Keratinocyte (primary cell): Measurements from ENCODE around the gene RABGAP1. TPM values are rescaled to one million over a fixed set of nuclear protein-coding genes. Genes with fewer than 3 reads are reported as not detected.

Source experiments
- DNase-seq: peaks from one replicate; pipeline ENCODE4 v3.0.0-alpha.2; 2011; ENCODE audit warnings: low read depth, missing footprints, low spot score
- FAIRE-seq: peaks from 2 replicates; lab custom pipeline; 2011; peaks lifted over from hg19 to GRCh38; lab: Jason Lieb, UNC
- H2AFZ ChIP-seq: 2 replicates; pipeline ENCODE4 v1.6.0; 2012; ENCODE audit warnings: low read length, control low read depth, inconsistent platforms; ENCODE audit not compliant: control insufficient read depth
- H3K27ac ChIP-seq: 2 replicates; pipeline ENCODE4 v1.5.1; 2011; ENCODE audit warnings: low read length; ENCODE audit not compliant: control insufficient read depth, insufficient read depth
- H3K27me3 ChIP-seq: 3 replicates; pipeline ENCODE4 v1.6.0; 2011; ENCODE audit warnings: low read length; ENCODE audit not compliant: control insufficient read depth, insufficient read depth; ENCODE audit errors: extremely low read depth
- H3K36me3 ChIP-seq, 2 experiments: 2 replicates in 1 of 2; 3 replicates in 1 of 2; pipeline ENCODE4 v1.5.1; 2011; ENCODE audit warnings: low read length in 2 of 2, mild to moderate bottlenecking in 1 of 2; ENCODE audit not compliant: control insufficient read depth in 2 of 2, insufficient read depth in 2 of 2; ENCODE audit errors: extremely low read depth in 1 of 2
- H3K4me1 ChIP-seq: 3 replicates; pipeline ENCODE4 v1.5.1; 2011; ENCODE audit warnings: low read length; ENCODE audit not compliant: control insufficient read depth, insufficient read depth; ENCODE audit errors: extremely low read depth
- H3K4me2 ChIP-seq: 3 replicates; pipeline ENCODE4 v1.6.0; 2011; ENCODE audit warnings: low read depth, low read length; ENCODE audit not compliant: control insufficient read depth, insufficient read depth; ENCODE audit errors: extremely low read depth
- H3K4me3 ChIP-seq, 3 experiments: fragments of 200-600 bp in 1 of 3; sonication (generic) in 1 of 3; 2 replicates in 2 of 3; 3 replicates in 1 of 3; pipeline ENCODE4 v1.5.1; 2011 to 2016; ENCODE audit warnings: low read length in 3 of 3, mild to moderate bottlenecking in 3 of 3, control low read depth in 2 of 3, inconsistent platforms in 1 of 3, low read depth in 1 of 3, mixed read lengths in 1 of 3, mixed run types in 1 of 3, moderate library complexity in 1 of 3; ENCODE audit not compliant: control insufficient read depth in 2 of 3, insufficient read depth in 2 of 3; ENCODE audit errors: extremely low read depth in 1 of 3
- H3K79me2 ChIP-seq: 2 replicates; pipeline ENCODE4 v1.6.0; 2012; ENCODE audit warnings: low read length; ENCODE audit not compliant: control insufficient read depth, insufficient read depth
- H3K9ac ChIP-seq: 3 replicates; pipeline ENCODE4 v1.6.0; 2011; ENCODE audit warnings: low read length; ENCODE audit not compliant: control insufficient read depth, insufficient read depth; ENCODE audit errors: extremely low read depth
- H3K9me1 ChIP-seq: 3 replicates; pipeline ENCODE4 v1.6.0; 2011; ENCODE audit warnings: low read length; ENCODE audit not compliant: control insufficient read depth, insufficient read depth; ENCODE audit errors: extremely low read depth
- H3K9me3 ChIP-seq: 2 replicates; pipeline ENCODE4 v1.5.1; 2012; ENCODE audit warnings: low read depth, low read length; ENCODE audit not compliant: control insufficient read depth
- H4K20me1 ChIP-seq: 3 replicates; pipeline ENCODE4 v1.6.0; 2011; ENCODE audit warnings: low read length; ENCODE audit not compliant: control insufficient read depth, insufficient read depth; ENCODE audit errors: extremely low read depth
- CTCF ChIP-seq, 3 experiments: IDR thresholded peaks in 1 of 3; conservative IDR thresholded peaks in 1 of 3; optimal IDR thresholded peaks in 1 of 3; 2 replicates in 2 of 3; 3 replicates in 1 of 3; pipeline versions ENCODE3 to v1.5.1; 2011; ENCODE audit warnings: low read length in 3 of 3, mild to moderate bottlenecking in 3 of 3, moderate library complexity in 2 of 3, control low read depth in 1 of 3, inconsistent platforms in 1 of 3; ENCODE audit not compliant: insufficient read depth in 2 of 3; ENCODE audit errors: extremely low read depth in 1 of 3
- EZH2 ChIP-seq: IDR thresholded peaks from one replicate; pipeline ENCODE4 v1.6.1; 2012; ENCODE audit warnings: inconsistent platforms, mild to moderate bottlenecking, low read length, moderate library complexity
- dilution Hi-C: fragments of 300-500 bp; cut with MboI; formaldehyde crosslinking; loops from one replicate; pipeline ENCODE4 v1.7.0; 2020; ENCODE audit warnings: low sequenced_read_pairs; ENCODE audit not compliant: extremely low pct_ligation_motif_present
- polyA plus RNA-seq, 5 experiments: library from polyadenylated mRNA; depleted of rRNA in 3 of 5; stranded (reverse) in 3 of 5; stranded (forward) in 1 of 5; unstranded in 1 of 5; fragments of >200 nt; gene quantifications; 1 replicate in 1 of 5; 2 replicates in 3 of 5; 3 replicates in 1 of 5; pipeline versions ENCODE4 v1.2.1 to v1.2.3, GENCODE V29; 2011 to 2012; ENCODE audit warnings: missing spikeins in 2 of 5, low read depth in 1 of 5, low replicate concordance in 1 of 5

RABGAP1 gene
- polyA plus RNA-seq, 1 donor (not counting 4 experiments of a cell fraction or from before 2014, with no cell fraction given): 40.6 TPM

GRCh38 chr9:122998448-122998847 lies 57.6 kb downstream of the RABGAP1 start:
- no peak overlapping the region for H3K4me2 ChIP-seq
- H4K20me1 ChIP-seq: no peaks in the 10 kb centered on the region
- no peaks in the 10 kb centered on the region for H3K79me2 ChIP-seq
- H3K9me3 ChIP-seq: no peaks in the 10 kb centered on the region
- H3K4me1 ChIP-seq: no peaks in the 10 kb centered on the region
- no peaks in the 10 kb centered on the region for H3K27me3 ChIP-seq
- H3K36me3 ChIP-seq: peaks cover 2 to 17% of the 10 kb centered on the region in 2 experiments
- no peaks in the 10 kb centered on the region for H3K9me1 ChIP-seq
- DNase-seq: no peak
- dilution Hi-C loops: no loop called here
- H2AFZ ChIP-seq: no peak overlapping the region
- H3K27ac ChIP-seq: no peak overlapping the region
- TF ChIP-seq EZH2: no peak
- TF ChIP-seq CTCF (optimal IDR thresholded peaks at IDR 0.05 in 1 of 3, IDR thresholded peaks at IDR 0.05 in 1 of 3, conservative IDR thresholded peaks at IDR 0.05 in 1 of 3; ENCODE audit: extremely low read depth in 1 of 3, insufficient read depth in 2 of 3, low read length in 3 of 3): no peak
- no peak for FAIRE-seq
- no peak overlapping the region for H3K4me3 ChIP-seq
- no peak overlapping the region for H3K9ac ChIP-seq

- no peak overlapping the region for H3K4me3 ChIP-seq
- H4K20me1 ChIP-seq: no peaks in the 10 kb centered on the region
- H3K9me1 ChIP-seq: no peaks in the 10 kb centered on the region
- H3K4me1 ChIP-seq: no peaks in the 10 kb centered on the region
- peaks cover 2 to 17% of the 10 kb centered on the region in 2 experiments for H3K36me3 ChIP-seq
- no peak overlapping the region for H3K27ac ChIP-seq
- H2AFZ ChIP-seq: no peak overlapping the region
- DNase-seq: no peak
- H3K79me2 ChIP-seq: no peaks in the 10 kb centered on the region
- FAIRE-seq: no peak
- H3K4me2 ChIP-seq: no peak overlapping the region
- TF ChIP-seq CTCF (optimal IDR thresholded peaks at IDR 0.05 in 1 of 3, IDR thresholded peaks at IDR 0.05 in 1 of 3, conservative IDR thresholded peaks at IDR 0.05 in 1 of 3; ENCODE audit: extremely low read depth in 1 of 3, insufficient read depth in 2 of 3, low read length in 3 of 3): no peak
- no peak for TF ChIP-seq EZH2
- H3K27me3 ChIP-seq: no peaks in the 10 kb centered on the region
- dilution Hi-C loops: no loop called here
- H3K9me3 ChIP-seq: no peaks in the 10 kb centered on the region
- H3K9ac ChIP-seq: no peak overlapping the region
These were observed 59.7 kb downstream of the RABGAP1 start for GRCh38 chr9:123000371-123001068.
